Inferior parietal cortex (tissue), 1 donor: Measurements from ENCODE around the gene ROR2.

Source experiments
- DNase-seq: peaks from one replicate; pipeline ENCODE4 v3.0.0-alpha.2; 2016; ENCODE audit errors: extremely low spot score

Gene ROR2

GRCh38 chr9:91680106-91680505 is 269.9 kb downstream of the ROR2 start:
- DNase-seq, result no peak

- DNase-seq, result no peak
Observed at GRCh38 chr9:91678807-91679580, 271.0 kb downstream of the ROR2 start.

GRCh38 chr9:91677822-91678436 is 272.1 kb downstream of the ROR2 start:
- DNase-seq, result no peak

- DNase-seq, result no peak
Observed at GRCh38 chr9:91677331-91677730, 272.7 kb downstream of the ROR2 start.

GRCh38 chr9:91676046-91676445 is 274.0 kb downstream of the ROR2 start:
- no peak for DNase-seq

GRCh38 chr9:91664663-91665062 is 285.4 kb downstream of the ROR2 start:
- DNase-seq, result no peak

GRCh38 chr9:91663858-91664257 is 286.2 kb downstream of the ROR2 start:
- no peak for DNase-seq

- DNase-seq, result no peak
Observed at GRCh38 chr9:91661451-91661850, 288.6 kb downstream of the ROR2 start.

GRCh38 chr9:91660521-91660920 is 289.5 kb downstream of the ROR2 start:
- DNase-seq, result no peak

- no peak for DNase-seq
Observed at GRCh38 chr9:91659529-91660495, 290.2 kb downstream of the ROR2 start.

GRCh38 chr9:91658513-91659105 is 291.4 kb downstream of the ROR2 start:
- DNase-seq, result no peak

GRCh38 chr9:91657501-91657900 is 292.5 kb downstream of the ROR2 start:
- no peak for DNase-seq

GRCh38 chr9:91655658-91656057 is 294.4 kb downstream of the ROR2 start:
- no peak for DNase-seq

GRCh38 chr9:91655215-91655614 is 294.8 kb downstream of the ROR2 start:
- DNase-seq, result no peak

GRCh38 chr9:91654527-91654926 is 295.5 kb downstream of the ROR2 start:
- no peak for DNase-seq

- no peak for DNase-seq
Observed at GRCh38 chr9:91647371-91647770, 302.7 kb downstream of the ROR2 start.

GRCh38 chr9:91646702-91647101 is 303.3 kb downstream of the ROR2 start:
- DNase-seq, result no peak

GRCh38 chr9:91644433-91644832 is 305.6 kb downstream of the ROR2 start:
- DNase-seq, result no peak

- no peak for DNase-seq
Observed at GRCh38 chr9:91643481-91644077, 306.4 kb downstream of the ROR2 start.

GRCh38 chr9:91642771-91643170 is 307.3 kb downstream of the ROR2 start:
- DNase-seq, result no peak

- DNase-seq, result no peak
Observed at GRCh38 chr9:91640428-91640827, 309.6 kb downstream of the ROR2 start.

- DNase-seq, result no peak
Observed at GRCh38 chr9:91639054-91639453, 311.0 kb downstream of the ROR2 start.
